Heart right ventricle (tissue), 16 donors: ENCODE data around the gene NPHP3. TPM values are rescaled to one million over a fixed set of nuclear protein-coding genes. Genes with fewer than 3 reads are reported as not detected.

Experiments
- ATAC-seq, 8 donors: fragments of 200-7000 bp; cut with Tn5 transposase; one replicate each; pipeline ENCODE4 v1.9.1; 2020; ENCODE audit warnings: mild to moderate bottlenecking in 8 of 8, moderate library complexity in 8 of 8, moderate number of reproducible peaks in 1 of 8
- DNase-seq, 2 donors: peaks; one replicate each; pipeline ENCODE4 v3.0.0-alpha.2; 2020
- H3K27ac ChIP-seq, 10 donors: fragments of 200-600 bp; sonication (generic) in 2 of 10; one replicate each; pipeline versions ENCODE4 v1.5.0 to v1.8.0; 2020 to 2022; ENCODE audit warnings: mild to moderate bottlenecking in 3 of 10
- H3K27me3 ChIP-seq, 7 donors: fragments of 200-600 bp; one replicate each; pipeline ENCODE4 v1.8.0; 2021 to 2022; ENCODE audit warnings: mild to moderate bottlenecking in 2 of 7
- H3K36me3 ChIP-seq, 9 donors: fragments of 200-600 bp; sonication (generic) in 1 of 9; one replicate each; pipeline versions ENCODE4 v1.5.0 to v1.8.0; 2020 to 2022; ENCODE audit warnings: mild to moderate bottlenecking in 2 of 9
- H3K4me1 ChIP-seq, 9 donors: fragments of 200-600 bp; sonication (generic) in 1 of 9; one replicate each; pipeline versions ENCODE4 v1.5.0 to v1.8.0; 2020 to 2022; ENCODE audit warnings: mild to moderate bottlenecking in 4 of 9
- H3K4me3 ChIP-seq, 10 donors: fragments of 200-600 bp; sonication (generic) in 2 of 10; one replicate each; pipeline versions ENCODE4 v1.5.0 to v1.8.0; 2020 to 2022; ENCODE audit warnings: mild to moderate bottlenecking in 7 of 10, moderate library complexity in 2 of 10
- H3K9me3 ChIP-seq, 11 donors: fragments of 200-600 bp in 10 of 11; sonication (generic) in 2 of 11; one replicate each; pipeline versions ENCODE4 v1.5.0 to v1.8.0; 2013 to 2022; ENCODE audit warnings: mild to moderate bottlenecking in 2 of 11, control low read depth in 1 of 11, moderate library complexity in 1 of 11
- CTCF ChIP-seq, 9 donors: fragments of 200-600 bp; sonication (generic) in 2 of 9; IDR thresholded peaks; one replicate each; pipeline versions ENCODE4 v1.5.0 to v1.8.0; 2021 to 2022; ENCODE audit warnings: antibody characterized with exemption in 9 of 9, mild to moderate bottlenecking in 5 of 9, moderate library complexity in 1 of 9
- WGBS, 2 donors: extraction: QIAGEN DNeasy Blood & Tissue Kit; methylation state at CpG; one replicate each; pipeline ENCODE4 v1.1.7; 2013; ENCODE audit warnings: inconsistent platforms in 1 of 2; 5-methylcytosine and 5-hydroxymethylcytosine counted together
- intact Hi-C, 10 donors: fragments of 100-400 bp; cut with DNase I; formaldehyde crosslinking; loops; one replicate each; pipeline versions ENCODE4 v1.11.1 to v1.14.2; 2022
- polyA plus RNA-seq, 2 donors: library from polyadenylated mRNA; stranded (reverse); fragments of 200-250 nt; gene quantifications; one replicate each; pipeline ENCODE4 v1.2.3, GENCODE V29; 2013
- total RNA-seq, 10 donors: library from RNA; stranded (reverse); fragmentation: NEBNext Ultra II Directional in 3 of 10; extraction: Animal tissue kit (Norgen Biotek cat#: 25700) in 3 of 10; gene quantifications; one replicate each; pipeline versions ENCODE4 v1.2.1 to v1.2.4, GENCODE V29; 2021 to 2023
- donor health status: Arrhythmogenic right ventricular cardiomyopathy.
- donor health status: ischemic (EF 13 %, LVEDD 7.1; RV severe dilation, severe dysfunction).
- donor health status: healthy with polysubstance abuse.
- donor health status: DM: no; HTN: yes; CAD: no.
- donor health status: DM: no; HTN: no; CAD: no.
- donor health status: ischemic (EF 25% LVEDD 6.9; RV normal size, moderate dysfunction).
- donor health status: ischemic (EF 25% LVEDD 5.7; RV mildly dilated, moderate dysfunction).
- donor health status: healthy.
- donor health status: DM: yes; HTN: yes; CAD: no.
- donor health status: Ischemic cardiomyopathy.
- donor health status: ischemic (EF 35%, LVEDD 5.7; RV mildly dilated, moderate dysfunction).
- donor health status: nonischemic (EF 11% LVEDD 7.7; RV severe dilation, severe dysfunction).
- donor health status: DM: yes; HTN: yes; CAD: no.
- donor health status: PGD.
- donor health status: ischemic (EF 29% LVEDD 5.4; RV normal size, mild dysfunction).
- donor health status: nonischemic (EF 23%, LVEDD 6.1; RV moderate dilation, normal function).

NPHP3 gene
- total and polyA plus RNA-seq, 12 donors = 3.8 to 21.3 (median 10.2) TPM

- H3K4me3 ChIP-seq = no peak overlapping the region
- DNase-seq (no peak), ATAC-seq (no peak)
- intact Hi-C loops = loop anchor here in 1 of 10 donors (5.0 kb wide), 1 partner anchor 32 kb away; no protein-coding TSS in a partner anchor
- 91 to 93% methylated on average over 5 of the region's 5 CpGs for WGBS, 2 donors
- H3K4me1 ChIP-seq = no peaks in the 10 kb centered on the region
- no peak overlapping the region for H3K27ac ChIP-seq
- peaks cover 0 to 100% (median 56%) of the 10 kb centered on the region in 9 donors for H3K36me3 ChIP-seq
- TF ChIP-seq CTCF (IDR thresholded peaks at IDR 0.05) = no peak
- H3K27me3 ChIP-seq = no peaks in the 10 kb centered on the region
- no peaks in the 10 kb centered on the region for H3K9me3 ChIP-seq
These were observed 42.3 kb downstream of the NPHP3 start for GRCh38 chr3:132679911-132680310.

GRCh38 chr3:132675408-132675807, 46.8 kb downstream of the NPHP3 start:
- Histone ChIP-seq H3K4me3 (no peak overlapping the region), H3K4me1 (no peaks in the 10 kb centered on the region), H3K27ac (no peak overlapping the region), H3K27me3 (no peaks in the 10 kb centered on the region), H3K9me3 (no peaks in the 10 kb centered on the region), H3K36me3 (peaks cover 0 to 100% (median 36%) of the 10 kb centered on the region in 9 donors)
- ATAC-seq (no peak), DNase-seq (no peak)
- TF ChIP-seq CTCF (IDR thresholded peaks at IDR 0.05) = no peak
- intact Hi-C loops = loop anchor here in 1 of 10 donors (5.0 kb wide), 1 partner anchor 37 kb away; no protein-coding TSS in a partner anchor

- no peaks in the 10 kb centered on the region for H3K9me3 ChIP-seq
- intact Hi-C loops = loop anchor here in 1 of 10 donors (10.0 kb wide), 1 partner anchor 45 kb away; no protein-coding TSS in a partner anchor
- no peak for ATAC-seq
- H3K4me3 ChIP-seq = no peak overlapping the region
- peaks cover 0 to 34% (median 23%) of the 10 kb centered on the region in 9 donors for H3K4me1 ChIP-seq
- peaks cover 0 to 84% (median 13%) of the 10 kb centered on the region in 9 donors for H3K36me3 ChIP-seq
- H3K27me3 ChIP-seq = no peaks in the 10 kb centered on the region
- no peak overlapping the region for H3K27ac ChIP-seq
- TF ChIP-seq CTCF (IDR thresholded peaks at IDR 0.05) = no peak
- 92 to 95% methylated on average over 5 of the region's 5 CpGs for WGBS, 2 donors
- DNase-seq = no peak
These were observed 52.9 kb downstream of the NPHP3 start for GRCh38 chr3:132669256-132669777.

- Histone ChIP-seq H3K4me3 (no peak overlapping the region), H3K36me3 (peaks cover 0 to 46% (median 0%) of the 10 kb centered on the region in 9 donors), H3K27ac (no peak overlapping the region), H3K9me3 (no peaks in the 10 kb centered on the region), H3K4me1 (peaks cover 2 to 67% (median 50%) of the 10 kb centered on the region in 9 donors), H3K27me3 (no peaks in the 10 kb centered on the region)
- WGBS, 2 donors = 83 to 84% methylated on average over 3 of the region's 3 CpGs
- ATAC-seq (no peak), DNase-seq (no peak)
- TF ChIP-seq CTCF (IDR thresholded peaks at IDR 0.05) = no peak
- intact Hi-C loops = loop anchor here in 1 of 10 donors (10.0 kb wide), 1 partner anchor 50 kb away; no protein-coding TSS in a partner anchor
These were observed 56.9 kb downstream of the NPHP3 start for GRCh38 chr3:132665230-132665745.
